ENCODE results near the gene CARD6.

DNA sequence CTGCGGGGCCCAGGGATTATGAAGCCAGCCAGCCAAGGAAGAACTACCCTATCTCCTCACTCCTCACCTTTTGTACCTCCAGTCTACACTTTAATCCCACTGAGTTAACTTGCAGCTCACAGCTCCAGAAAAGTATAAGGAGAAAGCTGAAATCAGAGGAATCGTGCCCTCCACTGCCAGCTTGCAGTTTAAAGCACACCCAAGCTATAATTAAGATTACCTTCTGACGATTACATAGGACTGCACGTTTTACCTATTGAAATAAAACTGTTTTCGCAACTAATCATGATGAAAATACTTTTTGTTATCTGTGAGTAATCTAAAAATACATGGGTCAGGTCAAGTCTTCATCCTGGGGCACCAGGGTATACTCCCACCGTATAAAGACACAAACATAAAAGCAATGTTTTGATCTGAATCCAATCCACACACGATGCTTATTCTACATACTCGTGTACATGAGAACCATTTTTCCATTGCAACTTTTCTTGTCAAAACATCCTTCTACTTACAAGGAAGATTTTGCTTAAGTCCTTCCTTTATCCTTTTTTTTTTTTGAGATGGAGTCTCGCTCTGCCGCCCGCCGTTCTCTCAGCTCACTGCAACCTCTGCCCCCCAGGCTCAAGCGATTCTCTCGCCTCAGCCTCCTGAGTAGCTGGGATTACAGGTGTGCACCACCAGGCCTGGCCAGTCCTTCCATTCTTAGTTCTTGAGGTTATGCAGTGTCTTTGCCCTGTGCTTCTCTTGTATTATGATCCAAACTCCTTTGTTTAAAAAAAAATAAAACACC lies 13.8 kb upstream of the CARD6 start:
- no peak for TF ChIP-seq ZNF384 (IDR thresholded peaks at IDR 0.05)
- no peak for TF ChIP-seq SP1 (IDR thresholded peaks at IDR 0.05)
- TF ChIP-seq BHLHE40 (IDR thresholded peaks at IDR 0.05; ENCODE audit: borderline replicate concordance) = no peak
- no peak for TF ChIP-seq FOXM1 (IDR thresholded peaks at IDR 0.05; ENCODE audit: borderline replicate concordance)
- TF ChIP-seq HDGF (IDR thresholded peaks at IDR 0.05; ENCODE audit: borderline replicate concordance) = no peak
- TF ChIP-seq ELF4 (IDR thresholded peaks at IDR 0.05) = 0 out of 2 replicates have a peak, but pooled peaks have one; percentile 4
- TF ChIP-seq SUZ12 (IDR thresholded peaks at IDR 0.05) = no peak
- TF ChIP-seq ARNT (IDR thresholded peaks at IDR 0.05) = no peak
- TF ChIP-seq NFRKB (IDR thresholded peaks at IDR 0.05) = no peak; the same call in 1 of the 2 replicates
- no peak for TF ChIP-seq PKNOX1 (IDR thresholded peaks at IDR 0.05)
- no peak for TF ChIP-seq FOXK2 (IDR thresholded peaks at IDR 0.05)
- TF ChIP-seq CTBP1 (IDR thresholded peaks at IDR 0.05; ENCODE audit: borderline replicate concordance) = no peak
